GM18858 (cell line): ENCODE data around the gene CPSF7.
"Not testable (repeated sequence)": the region's sequence is repeated elsewhere in the genome, so short reads cannot be mapped to it uniquely, and the experiment has no call there.

Experiments
- ATAC-seq: cut with Tn5 transposase; IDR thresholded peaks from one replicate; pipeline ENCODE4 v1.9.1; 2021; ENCODE audit not compliant: unreplicated experiment

The CPSF7 gene, protein sequence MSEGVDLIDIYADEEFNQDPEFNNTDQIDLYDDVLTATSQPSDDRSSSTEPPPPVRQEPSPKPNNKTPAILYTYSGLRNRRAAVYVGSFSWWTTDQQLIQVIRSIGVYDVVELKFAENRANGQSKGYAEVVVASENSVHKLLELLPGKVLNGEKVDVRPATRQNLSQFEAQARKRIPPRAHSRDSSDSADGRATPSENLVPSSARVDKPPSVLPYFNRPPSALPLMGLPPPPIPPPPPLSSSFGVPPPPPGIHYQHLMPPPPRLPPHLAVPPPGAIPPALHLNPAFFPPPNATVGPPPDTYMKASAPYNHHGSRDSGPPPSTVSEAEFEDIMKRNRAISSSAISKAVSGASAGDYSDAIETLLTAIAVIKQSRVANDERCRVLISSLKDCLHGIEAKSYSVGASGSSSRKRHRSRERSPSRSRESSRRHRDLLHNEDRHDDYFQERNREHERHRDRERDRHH

DNA sequence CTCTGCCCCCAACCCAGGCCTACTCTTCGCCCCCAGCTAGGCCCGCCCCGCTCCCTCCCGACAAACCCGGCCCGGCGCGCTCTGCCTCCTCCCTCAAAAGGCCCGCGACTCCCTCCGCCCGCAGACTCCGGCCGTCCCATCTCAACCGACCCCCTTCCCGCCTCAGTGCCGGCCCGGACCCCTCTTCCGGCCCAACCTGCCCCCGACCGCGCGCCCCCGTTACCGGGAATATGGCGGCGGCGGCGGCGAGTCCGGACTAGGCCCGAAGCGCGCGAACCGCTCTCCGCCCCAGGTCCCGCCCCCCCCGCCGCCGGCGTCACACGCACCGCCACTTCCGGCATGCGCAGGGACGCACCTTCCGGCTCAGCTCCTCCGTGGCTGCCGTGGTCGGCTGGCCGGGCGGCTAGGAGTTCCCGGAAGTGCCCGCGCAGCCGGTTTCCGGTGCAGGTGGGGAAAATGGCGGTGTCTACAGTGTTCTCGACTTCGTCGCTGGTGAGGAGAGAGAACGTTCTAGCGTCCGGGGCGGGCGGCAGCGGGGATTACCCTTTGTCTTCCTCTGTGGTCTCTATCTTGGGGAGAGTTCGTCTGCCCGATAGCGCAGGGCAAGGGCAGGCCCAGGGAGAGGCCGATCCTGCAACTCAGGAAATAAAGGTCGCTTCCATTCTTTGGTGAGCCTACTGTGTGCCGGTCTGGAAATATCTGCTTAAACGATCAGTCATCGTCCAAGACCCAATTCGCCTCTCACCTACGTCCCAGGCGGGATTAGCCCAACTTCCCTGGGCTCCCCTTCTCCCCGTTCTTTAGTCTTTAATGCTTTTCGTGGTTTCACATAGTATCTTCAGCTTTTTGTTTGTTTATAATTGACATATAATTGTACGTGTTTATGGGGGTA, at the start of gene CPSF7, which contains the start of gene SDHAF2:
Gene CPSF7 (minus strand): TSS at position 285 of the 892 bp plus-strand sequence. CDS start 740 bp downstream, outside the sequence.
Gene SDHAF2 (plus strand): TSS at position 434 of the 892 bp plus-strand sequence. CDS start 23 bp downstream, at position 457.
- ATAC-seq = peak; percentile 75

DNA sequence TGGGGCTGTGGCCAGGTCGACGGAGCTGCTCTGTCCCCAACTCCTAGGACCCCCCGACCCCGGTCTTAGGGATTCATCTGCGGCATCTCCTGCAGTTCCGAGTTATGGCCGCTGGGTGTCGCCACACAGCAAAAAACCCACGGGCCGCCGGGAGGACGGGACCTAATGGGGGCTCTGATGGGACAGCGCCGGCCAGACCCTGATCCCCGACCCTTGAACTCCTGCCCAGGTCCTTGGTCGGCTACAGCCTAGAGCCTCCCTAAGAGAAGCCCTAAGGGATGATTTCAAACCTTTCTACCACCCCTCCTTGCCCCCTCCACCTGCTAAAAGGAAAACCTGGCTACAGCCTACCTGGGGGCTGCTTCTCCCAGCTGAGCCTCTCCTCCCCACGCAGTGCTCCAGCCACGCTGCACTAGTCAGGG, 48.0 kb upstream of the CPSF7 start:
- no peak for ATAC-seq

- no peak for ATAC-seq
Measured at GRCh38 chr11:61477126-61477525, 47.4 kb upstream of the CPSF7 start.

GRCh38 chr11:61476371-61476770, 46.6 kb upstream of the CPSF7 start:
- no peak for ATAC-seq

- no peak for ATAC-seq
Measured at GRCh38 chr11:61475433-61475832, 45.7 kb upstream of the CPSF7 start.

GRCh38 chr11:61474013-61474643, 44.4 kb upstream of the CPSF7 start:
- no peak for ATAC-seq

DNA sequence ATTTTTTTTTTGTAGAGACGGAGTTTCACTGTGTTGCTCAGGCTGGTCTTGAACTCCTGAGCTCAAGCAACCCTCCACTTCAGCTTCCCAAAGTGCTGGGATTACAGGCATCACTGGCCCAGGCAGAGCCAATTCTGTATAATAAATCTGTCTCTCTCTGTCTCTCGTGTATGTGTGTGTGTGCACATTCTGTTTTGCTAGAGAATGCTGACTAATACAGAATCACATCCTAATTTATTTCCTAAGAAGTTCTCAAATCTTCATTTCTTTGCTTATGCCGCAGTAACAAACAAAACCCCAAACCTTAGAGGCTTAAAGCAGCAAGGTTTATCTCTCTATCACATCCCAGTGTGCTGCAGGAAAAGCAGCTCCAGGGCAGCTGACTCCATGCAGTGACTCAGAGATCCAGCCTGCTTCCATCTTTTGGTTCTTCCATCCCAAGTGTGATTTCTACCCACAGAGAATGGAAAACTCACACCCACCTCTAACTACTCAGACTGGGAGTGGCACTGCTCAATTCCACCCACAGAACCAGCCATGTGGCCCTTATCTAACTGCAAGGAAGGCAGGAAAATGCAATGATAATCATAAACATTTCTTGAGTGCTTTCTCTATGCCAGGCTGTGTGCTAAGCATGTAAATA, 43.7 kb upstream of the CPSF7 start:
- no peak for ATAC-seq

DNA sequence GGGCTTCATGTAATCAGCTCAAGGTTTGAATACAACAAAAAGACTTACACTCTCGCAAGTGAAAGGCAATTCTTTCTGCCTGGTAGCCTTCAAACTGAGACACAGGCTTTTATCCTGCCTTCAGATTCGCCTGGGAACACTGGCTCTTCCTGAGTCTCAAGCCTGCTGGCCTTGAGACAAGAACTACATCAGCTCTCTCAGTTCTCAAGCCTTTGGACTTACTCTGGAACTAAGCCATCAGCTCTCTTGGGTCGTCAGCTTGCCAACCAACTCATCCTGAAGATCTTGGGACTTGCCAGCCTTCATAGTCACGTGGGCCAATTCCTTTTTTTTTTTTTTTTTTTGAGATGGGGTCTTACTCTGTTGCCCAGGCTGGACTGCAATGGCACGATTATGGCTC, 43.1 kb upstream of the CPSF7 start:
- ATAC-seq = no peak

DNA sequence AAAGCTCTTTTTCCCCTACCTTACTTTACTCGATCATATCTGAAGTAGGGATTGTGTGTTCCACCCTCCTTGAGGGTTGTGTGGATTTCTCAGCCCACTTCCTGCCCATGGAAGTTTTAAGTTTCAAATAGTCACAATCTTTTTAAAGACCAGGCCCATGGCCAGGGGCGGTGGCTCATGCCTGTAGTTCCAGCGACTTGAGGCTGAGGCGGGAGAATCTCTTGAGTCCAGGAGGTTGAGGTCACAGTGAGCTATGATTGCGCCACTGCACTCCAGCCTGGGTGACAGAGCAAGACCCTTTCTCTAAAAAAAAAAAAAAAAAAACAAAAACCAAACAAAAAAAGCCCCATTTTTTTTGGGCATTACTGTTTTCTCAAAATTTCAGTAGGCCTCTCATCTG, 42.5 kb upstream of the CPSF7 start:
- ATAC-seq = no peak

DNA sequence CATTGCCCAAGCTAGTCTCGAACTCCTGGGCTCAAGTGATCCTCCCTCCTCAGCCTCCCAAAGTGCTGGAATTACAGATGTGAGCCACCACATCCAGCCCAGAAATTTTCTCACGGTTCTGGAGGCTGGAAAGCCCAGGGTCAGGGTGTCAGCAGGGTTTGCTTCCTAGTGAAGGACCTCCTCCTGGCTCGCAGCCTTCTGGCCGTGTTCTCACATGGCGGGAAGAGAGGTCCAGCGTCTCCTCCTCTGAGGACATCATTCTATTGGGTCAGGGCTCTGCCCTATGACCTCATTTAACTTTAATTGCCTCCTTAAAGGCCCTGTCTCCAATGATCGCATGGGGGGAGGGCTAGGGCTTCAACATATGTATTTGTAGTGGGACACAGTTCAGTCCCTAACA, 38.2 kb upstream of the CPSF7 start:
- no peak for ATAC-seq

GRCh38 chr11:61467602-61468001, 37.8 kb upstream of the CPSF7 start:
- ATAC-seq = not testable (repeated sequence)

DNA sequence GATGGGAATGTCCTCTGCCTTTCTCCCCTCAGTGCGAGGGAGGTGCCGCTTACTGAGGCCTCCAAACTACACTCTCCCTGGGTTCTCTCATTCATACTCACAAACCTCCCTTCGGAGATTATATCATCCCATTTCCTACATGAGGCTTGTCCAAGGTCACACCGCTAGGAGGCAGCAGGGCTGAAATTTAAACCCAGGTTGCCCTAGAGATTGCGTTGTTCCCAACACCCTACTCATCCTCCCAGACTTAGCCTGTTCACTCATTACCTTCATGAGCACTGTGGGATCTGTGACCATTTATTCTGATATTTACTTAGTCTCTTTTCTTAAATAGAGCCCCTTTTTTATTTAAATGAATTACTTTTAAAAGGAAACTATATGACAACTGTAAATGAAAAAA, 31.2 kb upstream of the CPSF7 start:
- ATAC-seq = no peak

- no peak for ATAC-seq
Measured at GRCh38 chr11:61460474-61460881, 30.7 kb upstream of the CPSF7 start.

DNA sequence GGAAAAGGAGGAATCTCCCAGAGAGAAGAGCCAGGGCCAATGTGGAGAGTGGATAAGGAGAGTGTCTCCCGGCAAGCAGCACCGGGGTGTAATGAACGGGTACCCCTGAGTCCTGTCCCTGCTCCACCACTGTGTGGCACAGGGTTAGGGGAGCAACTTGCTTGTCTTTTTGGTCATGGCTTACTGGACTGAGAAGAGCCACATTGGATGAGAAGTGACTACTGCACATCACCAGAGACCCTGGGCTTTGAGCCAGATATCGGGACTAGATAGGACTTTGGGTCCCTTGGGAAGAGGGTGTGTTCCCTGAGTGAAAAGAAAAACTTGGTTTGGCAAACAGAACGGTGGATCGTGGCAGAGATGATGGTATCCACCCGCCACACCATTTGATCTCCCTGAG, 24.7 kb upstream of the CPSF7 start:
- ATAC-seq = no peak

GRCh38 chr11:61453695-61454094, 23.9 kb upstream of the CPSF7 start:
- no peak for ATAC-seq

- ATAC-seq = no peak
Measured at GRCh38 chr11:61452825-61453224, 23.1 kb upstream of the CPSF7 start.

- no peak for ATAC-seq
Measured at GRCh38 chr11:61448552-61448927, 18.8 kb upstream of the CPSF7 start.

- no peak for ATAC-seq
Measured at GRCh38 chr11:61447601-61448551, 18.1 kb upstream of the CPSF7 start.

GRCh38 chr11:61446211-61446651, 16.5 kb upstream of the CPSF7 start:
- ATAC-seq = peak; percentile 60

- ATAC-seq = no peak
Measured at GRCh38 chr11:61445516-61445915, 15.7 kb upstream of the CPSF7 start.
